Lung (tissue), 12 donors: ENCODE results near the gene OGT. TPM values are rescaled to one million over a fixed set of nuclear protein-coding genes. Genes with fewer than 3 reads are reported as not detected.
"Not testable (repeated sequence)": the region's sequence is repeated elsewhere in the genome, so short reads cannot be mapped to it uniquely, and the experiment has no call there.

ENCODE experiments used
- ATAC-seq: fragments of 200-7000 bp; cut with Tn5 transposase; one replicate; pipeline ENCODE4 v1.9.1; 2020; ENCODE audit warnings: moderate number of reproducible peaks; ENCODE audit not compliant: insufficient read depth, low FRiP score
- DNase-seq, 3 donors: peaks; one replicate each; pipeline ENCODE4 v3.0.0-alpha.2; 2013 to 2017
- H3K27ac ChIP-seq, 2 donors: one replicate each; pipeline ENCODE4 v1.5.1; 2013; ENCODE audit warnings: mild to moderate bottlenecking in 2 of 2, moderate library complexity in 2 of 2, control low read depth in 1 of 2, inconsistent platforms in 1 of 2, low read depth in 1 of 2, low read length in 1 of 2
- H3K27me3 ChIP-seq, 3 donors: one replicate each; pipeline ENCODE4 v1.5.1; 2013; ENCODE audit warnings: low read length in 2 of 3; ENCODE audit not compliant: control insufficient read depth in 3 of 3, insufficient read depth in 3 of 3
- H3K36me3 ChIP-seq, 4 donors: one replicate each; pipeline ENCODE4 v1.5.1; 2013; ENCODE audit warnings: low read length in 4 of 4, mild to moderate bottlenecking in 1 of 4, moderate library complexity in 1 of 4; ENCODE audit not compliant: control insufficient read depth in 4 of 4, insufficient read depth in 4 of 4
- H3K4me1 ChIP-seq, 5 donors: one replicate each; pipeline ENCODE4 v1.5.1; 2013; ENCODE audit warnings: low read length in 5 of 5, mild to moderate bottlenecking in 2 of 5, moderate library complexity in 1 of 5; ENCODE audit not compliant: control insufficient read depth in 5 of 5, insufficient read depth in 5 of 5
- H3K4me3 ChIP-seq: one replicate; pipeline ENCODE4 v1.5.1; 2013; ENCODE audit warnings: mild to moderate bottlenecking, control low read depth, moderate library complexity
- H3K9ac ChIP-seq, 2 donors: one replicate each; pipeline ENCODE4 v1.5.1; 2013; ENCODE audit warnings: low read length in 2 of 2, control low read depth in 1 of 2; ENCODE audit not compliant: insufficient read depth in 1 of 2
- H3K9me3 ChIP-seq, 4 donors: one replicate each; pipeline ENCODE4 v1.5.1; 2013; ENCODE audit warnings: low read length in 3 of 4, mild to moderate bottlenecking in 1 of 4, moderate library complexity in 1 of 4; ENCODE audit not compliant: control insufficient read depth in 4 of 4, insufficient read depth in 3 of 4
- WGBS, 2 donors: extraction: QIAGEN DNeasy Blood & Tissue Kit; methylation state at CpG; one replicate each; pipeline ENCODE4 v1.1.7; 2013; 5-methylcytosine and 5-hydroxymethylcytosine counted together
- polyA plus RNA-seq, 2 donors: library from polyadenylated mRNA; stranded (reverse); fragments of 200-250 nt; gene quantifications; one replicate each; pipeline ENCODE4 v1.2.1, GENCODE V29; 2013
- total RNA-seq, 2 donors: library from RNA; depleted of rRNA in 1 of 2; stranded (reverse); fragments of >200 nt in 1 of 2; gene quantifications; one replicate each; pipeline ENCODE4 v1.2.1, GENCODE V29; 2014 to 2021
- TF ChIP-seq, protein P1 (sequence below): IDR thresholded peaks from 2 replicates; pipeline ENCODE4 v1.5.1; 2012; ENCODE audit warnings: mild to moderate bottlenecking; ENCODE audit errors: control extremely low read depth, extremely low read depth
- donor health status: control.
- donor health status: control.
- donor health status: Bipolar disorder and iron deficiency.
- donor health status: healthy.
- donor health status: DM: yes; HTN: yes; CAD: no.

Gene OGT
- total and polyA plus RNA-seq, 4 donors: 32.3 to 385 (median 72.8) TPM

- Histone ChIP-seq H3K27ac (peak overlapping the region in 1 of 2 donors; percentile 33), H3K27me3 (no peaks in the 10 kb centered on the region), H3K9ac (no peak overlapping the region), H3K4me3 (no peak overlapping the region), H3K36me3 (peaks cover 20 to 45% (median 25%) of the 10 kb centered on the region in 4 donors), H3K4me1 (no peaks in the 10 kb centered on the region), H3K9me3 (peaks cover 0 to 2% (median 0%) of the 10 kb centered on the region in 4 donors)
- TF ChIP-seq, protein P1, sequence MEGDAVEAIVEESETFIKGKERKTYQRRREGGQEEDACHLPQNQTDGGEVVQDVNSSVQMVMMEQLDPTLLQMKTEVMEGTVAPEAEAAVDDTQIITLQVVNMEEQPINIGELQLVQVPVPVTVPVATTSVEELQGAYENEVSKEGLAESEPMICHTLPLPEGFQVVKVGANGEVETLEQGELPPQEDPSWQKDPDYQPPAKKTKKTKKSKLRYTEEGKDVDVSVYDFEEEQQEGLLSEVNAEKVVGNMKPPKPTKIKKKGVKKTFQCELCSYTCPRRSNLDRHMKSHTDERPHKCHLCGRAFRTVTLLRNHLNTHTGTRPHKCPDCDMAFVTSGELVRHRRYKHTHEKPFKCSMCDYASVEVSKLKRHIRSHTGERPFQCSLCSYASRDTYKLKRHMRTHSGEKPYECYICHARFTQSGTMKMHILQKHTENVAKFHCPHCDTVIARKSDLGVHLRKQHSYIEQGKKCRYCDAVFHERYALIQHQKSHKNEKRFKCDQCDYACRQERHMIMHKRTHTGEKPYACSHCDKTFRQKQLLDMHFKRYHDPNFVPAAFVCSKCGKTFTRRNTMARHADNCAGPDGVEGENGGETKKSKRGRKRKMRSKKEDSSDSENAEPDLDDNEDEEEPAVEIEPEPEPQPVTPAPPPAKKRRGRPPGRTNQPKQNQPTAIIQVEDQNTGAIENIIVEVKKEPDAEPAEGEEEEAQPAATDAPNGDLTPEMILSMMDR: no peak
- DNase-seq: peak in 2 of 3 donors; percentile 26 to 35
- 72 to 83% methylated on average over 9 of the region's 9 CpGs for WGBS, 2 donors
- no peak for ATAC-seq
These were observed 32.7 kb downstream of the OGT start for GRCh38 chrX:71565474-71566041.

- not testable (repeated sequence) for H3K27ac ChIP-seq, H3K9ac ChIP-seq, H3K4me1 ChIP-seq, H3K4me3 ChIP-seq, H3K27me3 ChIP-seq, H3K9me3 ChIP-seq, ATAC-seq
- WGBS, 2 donors: 79 to 86% methylated on average over 8 of the region's 8 CpGs
- peak in 1 of 3 donors; percentile 31 for DNase-seq
- H3K36me3 ChIP-seq: peaks cover 4 to 25% (median 11%) of the 10 kb centered on the region in 4 donors
These were observed 38.5 kb downstream of the OGT start for GRCh38 chrX:71571390-71571789.

DNA sequence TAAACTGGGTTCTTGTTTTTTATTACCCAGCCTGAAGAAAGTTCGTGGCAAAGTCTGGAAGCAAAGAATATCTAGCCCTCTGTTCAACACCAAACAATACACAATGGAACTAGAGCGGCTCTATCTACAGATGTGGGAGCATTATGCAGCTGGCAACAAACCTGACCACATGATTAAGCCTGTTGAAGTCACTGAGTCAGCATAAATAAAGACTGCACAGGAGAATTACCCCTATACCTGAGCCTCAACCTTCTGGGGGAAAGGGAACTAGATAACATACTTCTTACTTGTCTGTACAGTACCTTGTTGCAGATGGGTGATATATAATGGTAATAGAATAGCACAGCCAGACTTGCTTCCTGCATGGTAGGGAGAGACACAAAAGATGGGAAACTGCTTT, 40.7 kb downstream of the OGT start:
- H3K27me3 ChIP-seq: no peaks in the 10 kb centered on the region
- no peak for ATAC-seq
- peaks cover 0 to 18% (median 8%) of the 10 kb centered on the region in 4 donors for H3K36me3 ChIP-seq
- 64 to 100% methylated on average over 2 of the region's 2 CpGs for WGBS, 2 donors
- H3K9me3 ChIP-seq: no peaks in the 10 kb centered on the region
- H3K4me3 ChIP-seq: no peak overlapping the region
- no peak overlapping the region for H3K9ac ChIP-seq
- TF ChIP-seq, protein P1: no peak
- no peak overlapping the region for H3K27ac ChIP-seq
- H3K4me1 ChIP-seq: no peaks in the 10 kb centered on the region
- no peak for DNase-seq

GRCh38 chrX:71577682-71578081, 44.8 kb downstream of the OGT start:
- ATAC-seq (no peak), DNase-seq (peak in 2 of 3 donors; percentile 12 to 33)
- H3K27me3 ChIP-seq: no peaks in the 10 kb centered on the region
- no peak overlapping the region for H3K27ac ChIP-seq
- TF ChIP-seq, protein P1: no peak
- peaks cover 0 to 14% (median 7%) of the 10 kb centered on the region in 4 donors for H3K36me3 ChIP-seq
- 78 to 84% methylated on average over 24 of the region's 24 CpGs for WGBS, 2 donors
- no peaks in the 10 kb centered on the region for H3K4me1 ChIP-seq
- H3K4me3 ChIP-seq: no peak overlapping the region
- peaks cover 0 to 2% (median 0%) of the 10 kb centered on the region in 4 donors for H3K9me3 ChIP-seq
- H3K9ac ChIP-seq: no peak overlapping the region
